Lower leg skin (tissue), 3 donors: Measurements from ENCODE around the gene L3MBTL3.

Experiments
- CTCF ChIP-seq, 3 donors: fragments of 450-650 bp; IDR thresholded peaks; one replicate each; pipeline ENCODE4 v1.5.1; 2016; ENCODE audit warnings: antibody characterized with exemption in 3 of 3, mild to moderate bottlenecking in 3 of 3, moderate library complexity in 2 of 3
- POLR2A ChIP-seq, 2 donors: fragments of 450-650 bp; IDR thresholded peaks; one replicate each; pipeline ENCODE4 v1.6.1; 2016 to 2017; ENCODE audit warnings: antibody characterized with exemption in 2 of 2, mild to moderate bottlenecking in 1 of 2, moderate library complexity in 1 of 2

- no peak for TF ChIP-seq CTCF (IDR thresholded peaks at IDR 0.05)
- TF ChIP-seq POLR2A (IDR thresholded peaks at IDR 0.05) = no peak
Observed at GRCh38 chr6:130026859-130027258, 8.5 kb downstream of the L3MBTL3 start.
